A375 (cell line): ENCODE results near the gene PEX11A. TPM values are rescaled to one million over a fixed set of nuclear protein-coding genes. Genes with fewer than 3 reads are reported as not detected.

ENCODE experiments used
- small RNA-seq: library from RNA; depleted of rRNA; stranded (forward); fragments of <200 nt; gene quantifications from one replicate; pipeline ENCODE3, GENCODE V24; 2014
- total RNA-seq: library from RNA; depleted of rRNA; stranded (reverse); fragments of >200 nt; shearing (Covaris generic); gene quantifications from 2 replicates; pipeline ENCODE4 v1.2.3, GENCODE V29; 2014; rRNA removed

Gene PEX11A
- 3.7 and 4.8 TPM in 2 replicates for total RNA-seq

GRCh38 chr15:89690276-89691218, at the start of gene PEX11A, which contains the start of gene WDR93:
Gene PEX11A, minus strand, starts transcription at chr15:89690754. Its CDS starts 122 bp downstream, at chr15:89690632.
Gene WDR93, plus strand, starts transcription at chr15:89690811. Its CDS starts 10,936 bp downstream, at chr15:89701747.

GRCh38 chr15:89679212-89679611, 11.3 kb downstream of the PEX11A start, which contains the start of gene PLIN1:
Gene PLIN1, minus strand, starts transcription at chr15:89679367. Its CDS starts 1,878 bp downstream, at chr15:89677489.

GRCh38 chr15:89654847-89655805, 35.4 kb downstream of the PEX11A start, which contains the start of gene KIF7:
Gene KIF7, minus strand, starts transcription at chr15:89655467. Its CDS starts 2,537 bp downstream, at chr15:89652930.

Small RNA genes within 50 kb of the gene (small RNA-seq; reads per million reads assigned to genes)
- gene RNU6-132P, result not detected

Other genes with a start within 250 kb of the PEX11A start
- not detected in 2 replicates for gene RHCG, start 194.2 kb downstream of the PEX11A start, total RNA-seq
- 9.2 and 10.2 TPM in 2 replicates for gene TICRR, start 115.3 kb downstream of the PEX11A start, total RNA-seq
- gene KIF7, start 35.3 kb downstream of the PEX11A start, total RNA-seq, result 11.9 and 14.1 TPM in 2 replicates
- not detected in 2 replicates for gene PLIN1, start 11.4 kb downstream of the PEX11A start, total RNA-seq
- gene WDR93, start 57 bp upstream of the PEX11A start, total RNA-seq, result 0.05 TPM in 1 of 2 replicates, not detected in the other
- gene MESP1, start 60.5 kb upstream of the PEX11A start, total RNA-seq, result 6.0 and 8.9 TPM in 2 replicates
- gene MESP2, start 85.6 kb upstream of the PEX11A start, total RNA-seq, result 0.74 and 0.98 TPM in 2 replicates
- 108 and 116 TPM in 2 replicates for gene ANPEP, start 124.1 kb upstream of the PEX11A start, total RNA-seq
- 39.5 and 58.7 TPM in 2 replicates for gene AP3S2, start 203.2 kb upstream of the PEX11A start, total RNA-seq
- gene ARPIN, start 222.2 kb upstream of the PEX11A start, total RNA-seq, result 7.8 and 12.8 TPM in 2 replicates